ENCODE measurements around the gene DPF1.
A peak's percentile ranks its signal among the peaks of the same experiment; 100 is the strongest.
"Not testable (repeated sequence)": the region's sequence is repeated elsewhere in the genome, so short reads cannot be mapped to it uniquely, and the experiment has no call there.

DPF1 gene

DNA sequence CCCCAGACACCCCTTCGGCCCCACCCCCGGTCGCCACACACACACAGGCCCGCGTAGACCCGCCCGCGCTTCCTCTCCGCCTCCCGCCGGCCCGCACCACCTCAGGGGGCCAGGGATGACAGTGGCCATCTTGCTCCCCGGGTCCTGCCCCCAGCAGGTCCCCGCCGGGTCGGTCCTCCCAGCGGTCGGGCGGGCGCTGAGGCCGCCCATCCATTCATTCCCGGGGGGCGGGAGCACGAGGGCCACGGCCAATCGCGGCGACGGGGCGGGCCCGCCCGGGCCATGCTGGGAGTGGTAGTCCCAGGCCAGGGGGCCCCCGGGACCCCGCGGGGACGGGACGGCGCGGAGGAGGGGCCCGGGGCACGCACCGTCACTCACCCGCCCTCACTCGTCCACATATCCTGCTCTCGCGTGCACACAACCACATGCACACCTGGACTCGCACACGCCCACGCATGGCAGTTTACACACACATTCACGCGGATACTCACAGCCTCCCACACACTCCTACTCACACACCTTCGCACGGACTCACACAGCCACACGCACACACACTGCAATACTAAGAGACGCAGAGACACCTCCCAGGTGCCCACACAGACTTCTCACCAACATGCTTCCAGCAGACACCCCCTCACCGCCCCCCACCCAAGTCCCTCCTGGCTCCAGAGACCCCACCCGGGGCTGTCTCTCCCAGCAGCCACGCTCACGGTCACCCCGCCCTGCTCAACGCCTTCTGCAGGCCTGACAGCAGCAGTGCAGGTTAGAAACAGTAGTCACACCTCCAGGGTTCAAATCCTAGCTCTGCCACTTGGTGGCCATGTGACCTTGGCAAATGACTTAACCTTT, at the start of gene DPF1:
Gene DPF1 (minus strand): TSS at position 209 of the 849 bp plus-strand sequence. CDS start 80 bp downstream, at position 129.
- DNase-seq (ENCODE audit: low read depth in 2 of 2), result peak in 1 of 2 donors; percentile 61

- DNase-seq (ENCODE audit: low read depth in 2 of 2), result no peak
These were observed 49.5 kb upstream of the DPF1 start for GRCh38 chr19:38273499-38273898.

DNA sequence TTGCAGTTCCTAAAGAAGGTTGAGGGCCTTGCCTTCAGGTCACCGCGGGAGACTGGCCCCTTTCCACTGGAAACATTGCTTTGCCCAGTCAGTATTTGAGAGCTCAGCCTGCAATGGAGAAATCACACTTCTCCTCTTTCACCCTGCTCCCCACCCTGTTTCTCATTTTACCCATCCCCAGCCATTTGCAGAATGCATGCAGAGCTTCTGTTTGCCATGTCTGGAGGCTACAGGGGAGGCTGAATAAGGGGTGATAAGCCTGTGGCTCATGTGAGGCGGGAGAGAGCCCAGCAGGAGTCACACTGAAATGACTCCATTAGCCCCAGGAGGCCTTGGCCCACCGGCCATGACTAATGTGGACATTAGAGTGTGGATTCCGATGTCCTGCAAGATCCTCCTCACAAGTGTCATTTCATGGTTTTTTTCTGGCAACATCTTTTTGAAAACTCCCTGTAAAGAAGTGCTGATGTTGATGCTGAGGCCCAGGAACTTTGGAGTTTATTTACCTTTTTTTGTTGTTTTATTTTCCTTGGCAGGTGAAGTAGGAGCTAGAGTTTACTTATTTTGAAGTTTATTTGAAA, 46.7 kb upstream of the DPF1 start:
- no peak for DNase-seq (ENCODE audit: low read depth in 2 of 2)

GRCh38 chr19:38268539-38268938, 44.5 kb upstream of the DPF1 start:
- DNase-seq (ENCODE audit: low read depth in 2 of 2), result no peak

- no peak for DNase-seq (ENCODE audit: low read depth in 2 of 2)
These were observed 43.9 kb upstream of the DPF1 start for GRCh38 chr19:38267761-38268483.

DNA sequence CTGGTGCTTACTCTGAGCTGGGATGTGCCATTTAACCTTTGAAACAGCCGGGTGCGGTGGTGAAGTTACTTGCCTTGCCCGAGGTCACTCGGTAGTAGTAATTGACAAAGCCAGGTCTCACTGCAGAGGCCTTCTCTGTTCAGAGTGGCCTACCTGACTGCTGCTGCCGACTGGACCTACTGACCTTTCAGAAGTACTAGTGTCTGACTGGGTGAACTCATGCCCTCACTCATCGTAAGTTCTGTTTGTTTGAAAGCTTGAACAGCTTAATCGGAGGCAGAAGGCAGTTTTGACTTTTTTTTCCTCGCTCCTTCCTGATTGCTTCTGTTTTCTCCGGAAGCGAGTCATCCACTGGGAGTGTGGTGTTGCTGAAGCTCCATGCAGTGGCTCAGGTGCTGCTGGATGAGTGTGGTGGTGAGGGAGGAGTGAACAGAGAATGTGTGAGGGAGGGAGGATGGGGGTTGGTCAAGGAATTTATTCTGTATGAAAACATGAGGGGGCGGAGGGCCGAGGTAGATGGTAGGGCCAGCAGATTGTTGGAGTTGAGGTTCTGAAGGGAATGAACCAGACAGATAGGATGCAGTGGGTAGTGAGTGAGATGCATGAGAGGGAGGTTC, 43.1 kb upstream of the DPF1 start:
- no peak for DNase-seq (ENCODE audit: low read depth in 2 of 2)

- DNase-seq (ENCODE audit: low read depth in 2 of 2), result no peak
These were observed 42.0 kb upstream of the DPF1 start for GRCh38 chr19:38265921-38266429.

DNA sequence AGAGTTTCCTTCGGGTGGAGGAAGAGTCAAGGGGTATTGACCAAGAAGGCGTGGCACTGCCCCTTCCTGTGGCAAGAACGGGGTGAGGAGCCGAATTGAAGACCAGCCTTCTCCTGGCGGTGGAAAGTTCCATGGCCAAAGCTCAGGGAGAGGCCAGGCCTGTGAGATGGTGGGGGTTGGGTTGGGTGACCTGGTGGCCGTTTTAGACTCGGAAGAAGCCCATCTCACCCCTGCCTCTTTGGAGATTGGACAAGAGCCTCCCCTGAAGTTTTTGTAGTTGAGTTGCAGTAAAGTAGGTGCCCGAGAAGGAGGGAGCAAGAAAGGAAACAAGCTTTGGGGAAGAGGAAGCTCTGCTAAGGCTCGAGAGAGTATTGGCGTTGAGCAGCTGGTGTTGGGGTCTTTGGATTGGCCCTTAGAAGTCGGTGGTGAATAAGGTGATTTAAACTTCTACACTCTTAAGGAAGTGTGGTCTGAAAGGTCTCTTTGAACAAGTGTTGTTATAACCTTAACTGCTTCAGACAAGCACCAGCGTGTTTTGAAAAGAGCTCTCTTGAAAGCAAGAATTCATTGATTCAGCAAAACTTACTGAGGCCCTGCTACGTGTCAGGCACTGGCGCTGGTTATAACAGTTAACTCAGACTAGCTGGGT, 41.3 kb upstream of the DPF1 start:
- DNase-seq (ENCODE audit: low read depth in 2 of 2), result no peak

GRCh38 chr19:38264486-38265212, 40.6 kb upstream of the DPF1 start, which contains the start of gene SPINT2:
Gene SPINT2, plus strand, starts transcription at chr19:38264573. Its CDS starts 320 bp downstream, at chr19:38264893.
- peak in 1 of 2 donors; percentile 31 for DNase-seq (ENCODE audit: low read depth in 2 of 2)

DNA sequence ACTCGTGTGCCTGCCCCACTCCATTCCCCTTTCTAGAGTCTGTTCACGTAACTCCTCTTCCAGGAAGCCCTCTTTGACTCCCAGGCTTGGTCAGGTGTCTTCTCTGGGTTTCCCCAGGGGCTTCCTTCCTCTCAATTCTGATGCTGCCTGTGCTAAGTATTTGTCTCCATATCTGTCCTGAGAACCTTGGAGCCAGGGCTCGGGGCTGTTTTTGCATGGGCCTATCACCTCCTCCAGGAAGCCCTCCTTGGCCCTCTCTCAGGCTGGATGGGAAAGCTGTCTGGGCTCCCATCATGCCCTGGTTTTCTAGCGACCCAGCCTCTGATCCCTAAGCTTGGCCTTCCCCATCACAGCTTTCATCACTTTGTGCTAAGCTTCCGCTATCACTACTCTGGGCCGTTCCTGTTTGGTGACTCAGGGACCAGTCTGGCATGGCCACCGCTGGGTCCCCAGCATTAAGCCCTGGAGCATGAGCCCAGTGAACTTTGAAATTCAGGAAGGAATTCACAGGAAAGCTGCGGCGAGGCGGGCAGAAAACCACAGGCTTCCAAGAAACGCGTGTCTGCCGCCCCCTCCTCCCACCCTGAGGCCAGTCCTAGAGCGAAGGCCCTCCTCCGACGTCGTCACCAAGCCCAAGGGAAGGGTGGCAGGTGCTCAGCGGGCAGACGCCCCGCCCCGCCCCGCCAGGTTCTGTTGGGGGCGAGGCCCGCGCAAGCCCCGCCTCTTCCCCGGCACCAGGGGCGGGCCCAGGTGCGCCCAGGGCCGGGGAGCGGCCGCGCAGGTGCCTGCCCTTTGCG, 39.9 kb upstream of the DPF1 start:
- peak; percentile 75 to 79 for DNase-seq (ENCODE audit: low read depth in 2 of 2)

GRCh38 chr19:38262585-38263268, 38.7 kb upstream of the DPF1 start:
- no peak for DNase-seq (ENCODE audit: low read depth in 2 of 2)

DNA sequence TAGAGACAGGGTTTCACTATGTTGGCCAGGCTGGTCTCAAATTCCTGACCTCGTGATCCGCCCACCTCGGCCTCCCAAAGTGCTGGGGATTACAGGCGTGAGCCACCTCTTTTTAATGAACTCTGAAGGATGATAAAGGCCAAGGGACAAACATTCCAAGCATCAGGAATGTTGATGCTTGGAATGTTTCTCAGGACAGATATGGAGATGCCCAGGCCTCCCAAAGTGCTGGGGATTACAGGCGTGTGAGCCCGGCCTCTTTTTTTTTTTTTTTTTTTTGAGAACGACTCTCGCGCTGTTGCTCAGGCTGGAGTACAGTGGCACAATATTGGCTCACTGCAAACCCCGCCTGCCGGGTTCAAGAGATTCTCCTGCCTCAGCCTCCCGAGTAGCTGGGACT, 37.9 kb upstream of the DPF1 start:
- DNase-seq (ENCODE audit: low read depth in 2 of 2), result not testable (repeated sequence)

DNA sequence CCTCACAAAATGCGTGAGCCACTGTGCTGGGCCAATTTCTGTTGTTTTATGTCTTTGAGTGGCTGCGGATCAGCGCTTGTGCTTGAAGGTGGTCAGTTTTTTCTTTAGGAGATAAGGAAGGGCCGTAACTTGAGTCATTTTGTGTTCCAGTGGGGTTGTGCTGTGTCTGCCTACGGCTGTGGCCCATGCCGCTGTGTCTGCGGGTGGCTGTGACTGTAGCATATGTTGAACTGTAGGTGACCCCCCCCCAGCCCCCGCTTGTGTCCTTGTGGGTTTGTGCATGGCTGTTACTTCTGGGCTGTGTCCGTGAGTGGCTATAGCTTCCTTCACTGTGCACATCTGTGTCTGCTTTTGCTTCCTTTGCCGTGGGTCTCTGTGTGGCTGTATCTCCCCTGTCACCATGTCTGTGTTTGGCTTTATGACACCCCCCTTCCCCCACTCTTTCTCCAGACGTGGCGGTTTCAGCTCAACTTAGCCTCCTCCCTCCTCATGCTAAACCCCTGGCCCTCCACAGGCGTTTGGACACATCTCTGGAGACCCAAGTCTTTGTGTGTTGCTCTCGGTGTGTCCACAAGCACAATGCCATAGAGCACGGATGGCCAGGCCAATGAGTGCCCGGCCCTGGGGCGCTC, 31.5 kb upstream of the DPF1 start:
- no peak for DNase-seq (ENCODE audit: low read depth in 2 of 2)

GRCh38 chr19:38253788-38254187, 29.8 kb upstream of the DPF1 start:
- no peak for DNase-seq (ENCODE audit: low read depth in 2 of 2)

GRCh38 chr19:38252941-38253691, 29.1 kb upstream of the DPF1 start:
- no peak for DNase-seq (ENCODE audit: low read depth in 2 of 2)

- no peak for DNase-seq (ENCODE audit: low read depth in 2 of 2)
These were observed 28.4 kb upstream of the DPF1 start for GRCh38 chr19:38252385-38252784.

DNA sequence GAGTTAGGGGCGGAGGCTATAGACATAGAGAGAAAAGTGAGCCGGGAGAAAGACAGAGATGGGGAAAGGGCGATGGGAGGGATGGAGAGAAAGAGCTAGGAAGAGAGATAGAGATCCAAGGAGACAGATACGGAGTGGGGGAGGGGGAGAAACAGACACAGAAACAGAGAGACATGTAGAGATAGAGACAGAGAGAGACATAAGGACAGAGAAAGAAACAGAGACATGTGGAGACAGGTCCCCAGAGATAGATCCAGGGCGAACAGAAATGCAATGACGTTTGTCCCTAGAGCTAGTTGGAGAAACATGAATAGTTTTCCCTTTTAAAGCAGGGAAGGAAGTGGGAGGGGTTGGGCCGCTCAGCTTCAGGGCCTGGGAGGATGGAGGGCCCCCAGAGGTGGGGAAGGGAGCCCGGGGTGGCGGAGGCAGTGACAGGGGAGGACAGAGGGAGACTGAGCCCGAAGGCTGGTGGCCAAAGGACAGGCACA, 27.6 kb upstream of the DPF1 start:
- no peak for DNase-seq (ENCODE audit: low read depth in 2 of 2)

All from stimulated activated CD4-positive, alpha-beta T cell treated with anti-CD3 and anti-CD28 coated beads, Interleukin-15, amount 100 ng/mL, for 48 hours (primary cell).